ENCODE measurements around the gene CIRBP. TPM values are rescaled to one million over a fixed set of nuclear protein-coding genes. Genes with fewer than 3 reads are reported as not detected.

CIRBP gene
- total and polyA plus RNA-seq, 9 of the 15 experiments (the other 6 are each of a cell fraction or from before 2014, with no cell fraction given): 20.5 to 327 (median 176) TPM

- TF ChIP-seq MAX (CRISPR knock-in tag; IDR thresholded peaks at IDR 0.05): peak; percentile 76
- 0 out of 4 replicates have a peak, but pooled peaks of 1 of the 2 experiments have one; percentile 77 for TF ChIP-seq TEAD1 (CRISPR knock-in tag; IDR thresholded peaks at IDR 0.05)
- no peak for TF ChIP-seq NFYB (IDR thresholded peaks at IDR 0.05; ENCODE audit: extremely low read depth, insufficient read length)
- no peak for TF ChIP-seq HDAC6 (IDR thresholded peaks at IDR 0.05; ENCODE audit: low read depth, low read length)
- TF ChIP-seq EWSR1 (IDR thresholded peaks at IDR 0.05; ENCODE audit: borderline replicate concordance, low read depth, partially characterized antibody): no peak
- TF ChIP-seq MLX (CRISPR knock-in tag; conservative IDR thresholded peaks at IDR 0.05): no peak
- TF ChIP-seq SNRNP70 (optimal IDR thresholded peaks at IDR 0.05; ENCODE audit: low read depth, low read length): no peak
- no peak; the same call in 1 of the 2 replicates for TF ChIP-seq DMBX1 (CRISPR knock-in tag; IDR thresholded peaks at IDR 0.05; ENCODE audit: borderline replicate concordance)
- peak; percentile 93 for TF ChIP-seq TFAP4 (CRISPR knock-in tag; IDR thresholded peaks at IDR 0.05; ENCODE audit: borderline replicate concordance)
- TF ChIP-seq STAT5A (IDR thresholded peaks at IDR 0.05; ENCODE audit: borderline replicate concordance, low read length): no peak; the same call in 1 of the 2 replicates
- no peak for TF ChIP-seq ZBTB8A (IDR thresholded peaks at IDR 0.05; ENCODE audit: partially characterized antibody)
- no peak for TF ChIP-seq EHMT2 (IDR thresholded peaks at IDR 0.05)
- no peak for TF ChIP-seq ZKSCAN3 (CRISPR knock-in tag; IDR thresholded peaks at IDR 0.05)
- TF ChIP-seq MED1 (CRISPR knock-in tag; IDR thresholded peaks at IDR 0.05; ENCODE audit: borderline replicate concordance): no peak
- TF ChIP-seq KLF13 (tag; IDR thresholded peaks at IDR 0.05; ENCODE audit: borderline replicate concordance, low read depth): no peak
- TF ChIP-seq ZNF77 (CRISPR knock-in tag; IDR thresholded peaks at IDR 0.05): no peak
- no peak for TF ChIP-seq ZNF449 (CRISPR knock-in tag; IDR thresholded peaks at IDR 0.05)
- TF ChIP-seq CEBPZ (IDR thresholded peaks at IDR 0.05; ENCODE audit: borderline replicate concordance, low read depth, low read length): no peak
- TF ChIP-seq ZSCAN29 (IDR thresholded peaks at IDR 0.05): no peak
These were observed 7.0 kb downstream of the CIRBP start (continued) for GRCh38 chr19:1275976-1276627.

Measured in K562 (cell line).